D721Med (cell line): Measurements from ENCODE around the gene PHKA2.

Experiments used
- DNase-seq: peaks from one replicate; pipeline ENCODE4 v3.0.0; 2011; ENCODE audit warnings: low spot score; ENCODE audit not compliant: insufficient read length
- FAIRE-seq: peaks from 2 replicates; lab custom pipeline; 2011; peaks lifted over from hg19 to GRCh38; lab: Jason Lieb, UNC
- TF ChIP-seq, protein P1 (sequence below): IDR thresholded peaks from 2 replicates; pipeline ENCODE4 v1.5.1; 2012; ENCODE audit warnings: mild to moderate bottlenecking, control low read depth; ENCODE audit not compliant: insufficient read depth; ENCODE audit errors: missing control alignments

PHKA2 gene

DNA sequence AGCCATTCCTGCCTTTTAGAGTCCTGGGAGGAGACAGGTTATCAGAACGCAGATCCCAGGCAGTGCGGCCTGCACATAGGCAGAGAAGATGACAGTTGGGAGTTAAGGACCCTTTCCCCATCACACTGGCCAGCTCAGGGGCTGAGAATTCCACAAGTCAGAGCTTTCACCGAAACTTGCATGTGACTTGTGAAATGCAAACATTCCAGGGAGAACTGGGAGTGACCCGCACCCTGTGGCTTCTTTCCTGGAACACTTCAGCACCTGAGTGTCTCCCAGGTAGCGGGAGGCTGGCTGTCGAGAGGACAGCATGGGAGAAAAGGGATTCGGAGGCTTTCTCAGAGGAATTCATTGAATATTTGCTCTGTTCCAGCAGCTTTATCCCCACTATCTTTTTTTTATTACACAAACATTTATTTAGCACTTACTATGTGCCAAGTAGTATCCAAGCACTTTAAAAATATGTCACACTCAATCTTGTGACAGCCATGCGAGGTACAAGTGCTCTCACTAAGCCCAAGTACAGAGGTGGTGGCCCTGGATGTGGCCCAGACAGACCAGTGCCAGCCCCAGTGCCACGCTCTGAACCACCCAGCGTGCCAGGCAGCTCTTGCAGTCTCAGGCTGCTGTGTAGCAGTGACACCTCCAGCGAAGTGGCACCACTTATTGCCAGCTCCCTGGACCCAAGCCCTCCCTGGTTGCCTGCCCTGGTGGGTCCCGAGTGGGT is 100.5 kb downstream of the PHKA2 start:
- TF ChIP-seq, protein P1, sequence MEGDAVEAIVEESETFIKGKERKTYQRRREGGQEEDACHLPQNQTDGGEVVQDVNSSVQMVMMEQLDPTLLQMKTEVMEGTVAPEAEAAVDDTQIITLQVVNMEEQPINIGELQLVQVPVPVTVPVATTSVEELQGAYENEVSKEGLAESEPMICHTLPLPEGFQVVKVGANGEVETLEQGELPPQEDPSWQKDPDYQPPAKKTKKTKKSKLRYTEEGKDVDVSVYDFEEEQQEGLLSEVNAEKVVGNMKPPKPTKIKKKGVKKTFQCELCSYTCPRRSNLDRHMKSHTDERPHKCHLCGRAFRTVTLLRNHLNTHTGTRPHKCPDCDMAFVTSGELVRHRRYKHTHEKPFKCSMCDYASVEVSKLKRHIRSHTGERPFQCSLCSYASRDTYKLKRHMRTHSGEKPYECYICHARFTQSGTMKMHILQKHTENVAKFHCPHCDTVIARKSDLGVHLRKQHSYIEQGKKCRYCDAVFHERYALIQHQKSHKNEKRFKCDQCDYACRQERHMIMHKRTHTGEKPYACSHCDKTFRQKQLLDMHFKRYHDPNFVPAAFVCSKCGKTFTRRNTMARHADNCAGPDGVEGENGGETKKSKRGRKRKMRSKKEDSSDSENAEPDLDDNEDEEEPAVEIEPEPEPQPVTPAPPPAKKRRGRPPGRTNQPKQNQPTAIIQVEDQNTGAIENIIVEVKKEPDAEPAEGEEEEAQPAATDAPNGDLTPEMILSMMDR, result no peak
- no peak for FAIRE-seq
- DNase-seq, result no peak

DNA sequence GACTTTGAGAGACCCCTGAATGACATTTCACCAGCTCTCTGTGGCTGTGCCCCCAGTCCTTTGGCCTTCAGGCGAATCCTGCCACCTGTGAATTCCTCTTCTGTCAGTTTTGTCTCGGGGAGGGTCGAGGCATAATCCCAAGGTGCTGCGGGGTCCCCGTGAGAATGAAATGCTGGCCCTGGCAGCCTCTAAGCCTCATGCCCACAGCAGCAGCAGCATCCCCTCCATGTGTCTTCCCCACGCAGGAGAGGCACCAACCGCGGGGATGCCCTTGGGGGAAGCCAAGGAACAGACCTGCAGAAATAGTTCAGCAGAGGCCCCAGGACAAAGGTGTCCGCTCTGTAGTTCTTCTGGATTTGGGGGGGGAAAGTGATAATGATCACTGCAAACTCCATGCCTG is 104.8 kb downstream of the PHKA2 start:
- TF ChIP-seq, protein P1, result no peak
- FAIRE-seq (no peak), DNase-seq (no peak)

DNA sequence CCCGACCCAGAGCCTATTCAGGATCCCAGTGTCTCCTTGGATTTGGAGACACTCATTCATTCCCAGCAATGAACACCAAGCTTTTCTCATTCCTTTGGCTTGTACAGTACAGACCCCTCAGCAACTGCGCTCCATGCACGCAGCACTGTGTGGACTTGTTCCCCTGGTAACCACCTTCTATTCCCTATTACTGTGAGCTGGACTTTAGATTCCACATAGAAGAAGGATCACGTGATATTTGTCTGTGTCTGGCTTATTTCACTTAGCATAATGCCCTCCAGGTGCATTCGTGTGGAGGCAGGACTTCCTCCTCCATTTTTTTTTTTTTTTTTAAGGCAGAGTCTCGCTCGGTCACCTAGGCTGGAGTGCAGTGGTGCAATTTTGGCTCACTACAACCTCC is 106.4 kb downstream of the PHKA2 start:
- DNase-seq (no peak), FAIRE-seq (no peak)

DNA sequence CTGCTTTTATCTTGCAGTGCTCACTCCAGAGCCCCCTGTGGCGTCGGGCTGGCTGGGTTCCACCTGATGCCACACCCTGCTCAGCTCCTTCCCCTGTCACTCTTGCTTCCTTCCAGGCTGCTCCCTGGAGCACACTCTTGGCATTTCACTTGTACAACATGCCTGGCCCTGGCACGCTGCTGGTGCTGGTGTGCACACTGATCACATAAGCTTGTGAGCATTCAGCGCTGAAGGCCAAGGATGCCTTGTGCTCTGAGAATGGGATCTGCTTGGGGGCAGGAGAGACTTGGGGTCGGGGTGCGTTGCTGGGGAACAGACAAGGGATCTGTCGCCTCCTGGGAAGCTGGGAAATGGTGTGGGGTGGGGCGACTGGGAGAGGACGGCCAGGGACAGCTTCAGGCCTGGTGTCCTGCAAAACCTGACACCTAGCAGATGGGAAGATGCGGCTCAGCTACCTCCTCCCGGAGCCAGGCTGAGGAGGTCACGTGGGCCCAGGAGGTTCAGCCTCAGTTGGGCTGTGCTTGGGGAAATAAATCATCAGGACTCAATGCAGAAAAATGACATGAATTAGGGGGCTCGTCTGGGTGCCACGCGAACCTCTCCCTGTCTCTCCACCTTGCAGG is 108.5 kb downstream of the PHKA2 start:
- DNase-seq, result no peak
- no peak for FAIRE-seq
- TF ChIP-seq, protein P1, result no peak

More for the DNA sequence above, 106.4 kb downstream of the PHKA2 start:
- TF ChIP-seq, protein P1, result no peak

DNA sequence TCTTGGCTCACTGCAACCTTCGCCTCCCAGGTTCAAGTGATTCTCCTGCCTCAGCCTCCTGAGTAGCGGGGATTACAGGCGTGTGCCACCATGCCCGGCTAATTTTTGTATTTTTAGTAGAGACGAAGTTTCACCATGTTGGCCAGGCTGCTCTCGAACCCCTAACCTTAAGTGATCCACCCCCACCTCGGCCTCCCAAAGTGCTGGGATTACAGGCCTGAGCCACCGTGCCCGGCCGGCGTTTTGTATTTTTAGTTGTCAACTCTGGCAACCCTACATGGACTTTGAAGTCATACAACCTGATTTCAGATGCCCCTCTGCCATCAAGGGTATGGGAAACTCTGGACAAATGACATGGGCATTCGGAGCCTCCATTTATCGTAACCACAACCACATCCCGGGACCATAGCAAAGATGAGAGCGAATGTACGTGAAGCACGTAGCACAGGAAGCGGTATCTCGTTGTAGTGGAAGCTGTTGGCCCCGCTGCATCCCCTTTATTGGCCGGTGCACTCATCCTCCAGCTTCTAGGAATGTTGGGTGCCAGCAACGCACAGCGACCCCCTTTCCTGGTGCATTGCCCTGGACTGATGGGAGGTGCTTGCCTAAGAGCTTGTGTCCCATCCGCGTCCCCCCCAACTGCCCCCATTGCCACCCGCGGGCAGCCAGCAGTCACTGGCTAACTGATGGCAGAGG is 109.2 kb downstream of the PHKA2 start:
- FAIRE-seq (no peak), DNase-seq (no peak)
- TF ChIP-seq, protein P1, result no peak

DNA sequence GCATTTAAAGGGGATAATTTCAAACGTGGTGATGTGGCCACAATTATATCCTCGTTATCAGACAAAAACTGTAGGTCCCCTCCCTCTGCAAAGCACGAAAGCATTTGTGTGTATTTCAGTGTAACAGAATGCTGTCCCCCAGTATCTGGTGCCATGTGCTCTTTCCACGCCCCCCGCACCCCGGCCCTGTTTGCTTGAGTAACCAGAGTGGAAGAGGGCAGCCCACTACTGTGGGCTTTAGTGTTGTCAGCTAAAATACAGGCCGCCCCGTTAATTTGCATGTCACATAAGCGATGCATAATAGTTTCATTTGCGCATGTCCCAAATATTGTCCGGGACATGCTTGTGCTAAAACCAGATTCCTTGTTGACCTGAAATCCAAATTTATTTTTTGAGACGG is 110.1 kb downstream of the PHKA2 start:
- FAIRE-seq (no peak), DNase-seq (no peak)
- TF ChIP-seq, protein P1, result no peak
